Activated naive CD4-positive, alpha-beta T cell treated with anti-CD3 and anti-CD28 coated beads, Interleukin-2, amount 50 U/mL, for 16 hours (primary cell): Measurements from ENCODE around the gene PSME4.
"Not testable (repeated sequence)": the region's sequence is repeated elsewhere in the genome, so short reads cannot be mapped to it uniquely, and the experiment has no call there.

Experiments
- DNase-seq: peaks from one replicate; pipeline ENCODE4 v3.0.0-alpha.2; 2020

The PSME4 gene

DNA sequence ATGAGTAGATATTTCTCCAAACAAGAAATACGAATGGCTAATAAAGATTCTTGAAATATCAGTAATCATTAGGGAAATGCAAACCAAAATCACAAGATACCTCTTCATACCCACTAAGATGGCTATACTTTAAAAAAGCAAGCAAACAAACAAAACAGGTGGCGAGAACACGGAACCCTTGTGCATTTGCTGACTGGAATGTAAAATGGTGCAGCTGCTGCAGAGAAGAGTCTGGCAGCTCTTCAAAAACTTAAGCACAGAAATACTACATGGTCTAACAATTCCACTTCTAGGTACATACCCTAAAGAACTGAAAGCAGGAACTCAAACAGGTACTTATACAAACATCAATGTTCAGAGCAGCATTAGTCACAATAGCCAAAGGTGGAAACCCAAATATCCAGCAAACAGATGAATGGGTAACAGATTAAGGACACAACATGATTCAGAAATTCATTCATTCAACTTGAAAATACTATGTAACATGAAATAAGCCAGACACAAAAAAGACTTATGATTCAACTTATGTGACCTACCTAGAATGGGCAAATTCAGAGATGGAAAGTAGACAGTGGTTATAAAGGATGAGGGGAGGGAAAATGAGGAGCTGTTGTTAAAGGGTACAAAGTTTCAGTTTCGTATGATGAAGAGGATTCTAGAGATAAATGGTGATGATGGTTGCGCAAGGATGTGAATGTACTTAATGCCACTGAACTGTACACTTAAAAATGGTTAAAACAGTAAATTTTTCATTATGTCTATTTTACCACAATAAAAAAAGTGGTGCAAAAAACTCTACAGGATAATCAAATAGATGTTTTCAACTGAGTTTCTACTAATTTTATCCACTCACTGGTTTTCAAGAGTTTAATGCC is 84.2 kb downstream of the PSME4 start:
- no peak for DNase-seq

DNA sequence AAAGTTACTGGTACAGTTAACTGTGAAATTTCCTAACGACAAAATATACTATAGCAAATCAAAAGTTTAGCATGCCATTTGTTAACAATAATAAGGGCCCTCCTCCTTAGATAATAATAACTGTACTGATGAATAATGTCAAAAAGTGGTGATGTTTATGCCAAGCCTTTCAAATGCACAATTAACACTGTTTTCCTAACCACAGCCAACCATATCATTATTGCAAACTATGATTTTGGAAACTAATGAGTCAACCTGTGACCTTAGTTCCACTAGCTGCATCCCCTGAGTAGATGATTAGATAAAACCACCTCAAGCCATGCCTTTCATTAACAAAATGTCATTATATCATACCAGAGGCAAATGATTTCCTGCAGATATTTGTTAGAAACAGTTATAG is 85.9 kb downstream of the PSME4 start:
- DNase-seq: no peak

DNA sequence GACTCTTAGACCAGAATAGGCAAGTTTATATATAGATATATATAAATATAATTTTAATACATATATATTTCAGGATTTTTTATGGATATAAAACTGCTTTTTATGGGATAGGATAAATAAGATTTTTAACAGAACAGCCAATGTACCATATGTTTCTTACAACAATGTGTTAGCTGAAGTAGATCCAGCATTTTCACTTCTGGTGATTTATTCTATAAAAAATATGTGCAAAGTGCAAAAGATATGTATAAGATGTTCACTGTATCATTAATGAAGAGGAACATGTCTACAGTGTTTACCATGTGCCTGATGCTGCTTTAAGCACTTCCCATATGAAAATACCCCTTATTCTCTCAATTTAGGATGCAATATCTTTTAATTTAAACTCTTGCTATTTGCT is 88.8 kb downstream of the PSME4 start:
- no peak for DNase-seq

DNA sequence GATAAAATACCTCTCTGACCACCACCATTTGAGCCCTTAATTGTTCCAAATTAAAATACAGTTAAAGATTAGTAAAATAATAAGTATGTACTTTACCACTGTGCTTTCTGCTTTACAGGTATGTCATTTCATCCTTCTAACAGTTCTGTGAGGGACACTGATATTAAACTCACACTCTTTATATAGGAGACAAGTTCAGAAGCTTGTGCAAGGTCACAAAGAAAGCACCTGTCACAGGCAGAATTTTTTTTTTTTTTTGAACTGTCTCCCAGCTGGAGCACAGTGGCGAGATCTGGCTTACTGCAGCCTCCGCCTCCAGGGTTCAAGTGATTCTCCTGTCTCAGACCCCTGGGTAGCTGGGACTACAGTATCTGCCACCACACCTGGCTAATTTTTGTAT is 89.4 kb downstream of the PSME4 start:
- no peak for DNase-seq

DNA sequence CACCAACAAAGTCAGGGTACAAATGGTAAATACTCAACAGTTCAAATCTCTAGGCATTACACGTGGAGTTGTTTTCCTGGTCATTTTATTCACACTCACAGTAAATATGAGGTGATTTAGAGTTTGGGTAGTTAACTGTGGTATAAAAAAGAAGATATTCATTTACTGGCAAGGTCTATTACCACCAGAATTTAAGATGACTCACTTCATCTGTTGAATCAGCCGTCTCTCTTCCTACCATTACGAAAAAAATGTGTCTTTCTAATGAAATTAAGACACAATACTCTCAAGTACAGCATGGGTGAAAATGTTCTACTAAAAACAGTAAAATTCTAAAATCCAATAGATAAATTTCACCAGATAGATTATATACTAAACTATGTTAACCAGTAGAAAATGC is 90.0 kb downstream of the PSME4 start:
- no peak for DNase-seq

- DNase-seq: no peak
Measured at GRCh38 chr2:53877556-53877955, 93.2 kb downstream of the PSME4 start.

- DNase-seq: no peak
Measured at GRCh38 chr2:53877112-53877511, 93.7 kb downstream of the PSME4 start.

DNA sequence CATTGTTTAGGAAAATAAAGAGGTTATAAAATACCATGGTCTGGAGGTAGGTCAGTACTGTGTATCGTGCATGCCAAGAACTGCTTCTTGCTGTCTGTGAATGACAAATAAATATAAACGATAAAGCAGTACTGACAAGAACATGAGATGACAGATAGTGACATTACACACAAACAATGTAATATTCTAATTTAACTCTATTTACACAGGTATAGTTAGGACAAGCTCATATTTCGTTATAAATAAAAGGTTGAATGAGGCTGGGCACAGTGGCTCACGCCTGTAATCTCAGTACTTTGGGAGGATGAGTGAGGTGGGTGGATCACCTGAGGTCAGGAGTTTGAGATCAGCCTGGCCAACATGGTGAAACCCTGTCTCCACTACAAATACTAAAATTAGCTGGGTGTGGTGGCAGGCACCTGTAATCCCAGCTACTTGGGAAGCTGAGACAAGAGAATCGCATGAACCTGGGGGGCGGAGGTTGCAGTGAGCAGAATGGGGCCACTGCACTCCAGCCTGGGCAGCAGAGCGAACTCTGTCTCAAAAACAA is 96.3 kb downstream of the PSME4 start:
- DNase-seq: no peak

GRCh38 chr2:53867773-53868172 is 103.0 kb downstream of the PSME4 start:
- no peak for DNase-seq

DNA sequence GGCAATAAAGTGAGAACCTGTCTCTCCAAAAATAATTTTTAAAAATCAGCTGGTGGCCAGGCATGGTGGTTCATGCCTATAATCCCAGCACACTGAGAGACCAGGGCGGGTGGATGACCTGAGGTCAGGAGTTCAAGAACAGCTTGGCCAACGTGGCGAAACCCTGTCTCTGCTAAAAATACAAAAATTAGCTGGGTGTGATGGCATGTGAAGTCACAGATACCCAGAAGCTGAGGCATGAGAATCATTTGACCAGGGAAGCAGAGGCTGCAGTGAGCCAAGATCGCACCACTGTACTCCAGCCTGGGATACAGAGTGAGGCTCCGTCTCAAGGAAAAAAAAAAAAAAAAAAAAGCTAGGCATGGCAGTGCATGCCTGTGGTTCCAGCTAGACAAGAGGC is 103.6 kb downstream of the PSME4 start:
- no peak for DNase-seq

DNA sequence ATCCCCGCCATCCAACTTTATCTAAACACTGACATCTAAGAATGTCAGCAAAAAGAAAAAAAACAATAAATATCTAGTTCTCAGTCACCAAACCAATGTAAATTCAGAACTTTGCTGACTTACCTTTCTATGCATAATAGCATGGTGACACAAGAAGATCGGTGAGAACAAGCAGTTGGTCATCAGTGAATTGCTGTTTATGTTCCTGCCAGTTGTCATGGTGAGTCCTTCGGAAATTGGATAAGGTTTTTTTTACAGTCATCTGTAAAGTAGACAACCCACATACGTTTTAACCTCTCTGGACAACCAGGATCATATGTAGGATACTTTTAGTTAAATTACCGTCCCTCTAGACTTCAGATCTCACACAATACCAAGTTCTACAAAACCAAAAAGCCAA is 104.8 kb downstream of the PSME4 start:
- DNase-seq: no peak

- no peak for DNase-seq
Measured at GRCh38 chr2:53865264-53865663, 105.5 kb downstream of the PSME4 start.

GRCh38 chr2:53863538-53864227 is 107.1 kb downstream of the PSME4 start:
- no peak for DNase-seq

GRCh38 chr2:53861824-53862223 is 109.0 kb downstream of the PSME4 start:
- DNase-seq: no peak

DNA sequence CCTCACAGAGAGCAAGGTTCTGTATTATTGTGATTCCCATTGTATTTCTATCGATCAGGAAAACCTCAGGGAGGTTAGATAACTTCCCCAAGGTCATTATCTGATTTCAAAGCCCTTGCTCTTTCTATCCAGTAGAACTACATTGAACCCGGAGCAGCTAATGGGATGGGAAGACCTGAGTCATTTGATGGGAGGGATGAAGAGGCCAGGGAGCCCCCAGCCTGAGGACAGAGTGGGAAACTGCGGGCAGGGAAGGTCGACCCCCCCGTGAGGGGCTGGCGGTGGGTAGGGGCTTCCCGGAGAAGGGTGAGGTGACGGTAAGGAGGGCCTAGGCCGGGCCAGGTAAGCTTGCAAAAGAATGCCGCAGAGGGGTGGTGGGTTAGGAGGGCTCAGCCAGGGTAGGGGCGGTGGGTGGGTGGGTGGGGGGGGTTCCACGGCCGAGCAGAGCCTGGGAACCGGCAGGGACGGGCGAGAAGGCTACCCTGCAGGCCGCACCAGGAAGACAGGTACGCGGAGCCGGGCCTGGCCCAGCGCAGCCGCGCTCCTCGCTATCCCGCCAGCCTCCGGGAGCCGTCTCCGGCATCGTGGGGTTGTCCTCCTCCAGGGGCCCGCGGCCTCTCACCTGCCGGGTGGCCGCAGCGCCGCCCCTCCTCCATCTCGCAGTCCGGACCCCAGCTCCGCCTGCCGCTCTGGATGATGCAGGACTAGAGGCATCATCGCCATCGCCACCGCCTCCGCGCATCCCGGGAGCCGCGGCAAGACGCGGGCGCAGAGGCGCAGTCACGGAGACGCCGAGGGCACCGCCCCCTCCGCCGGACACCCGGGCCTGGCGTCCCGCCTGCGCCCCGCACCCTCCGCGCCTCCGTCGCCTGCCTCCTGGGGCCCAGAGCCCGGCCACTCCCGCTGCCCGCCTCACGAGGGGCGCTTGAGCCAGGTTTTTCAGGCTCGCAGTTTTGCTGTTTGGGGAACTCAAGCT is 111.3 kb downstream of the PSME4 start, which contains the start of gene GPR75:
GPR75 (minus strand) TSS at position 762 of the 976 bp plus-strand sequence. CDS start 5,211 bp downstream, outside the sequence.
- DNase-seq: no peak

GRCh38 chr2:53856272-53856671 is 114.5 kb downstream of the PSME4 start:
- DNase-seq: no peak

DNA sequence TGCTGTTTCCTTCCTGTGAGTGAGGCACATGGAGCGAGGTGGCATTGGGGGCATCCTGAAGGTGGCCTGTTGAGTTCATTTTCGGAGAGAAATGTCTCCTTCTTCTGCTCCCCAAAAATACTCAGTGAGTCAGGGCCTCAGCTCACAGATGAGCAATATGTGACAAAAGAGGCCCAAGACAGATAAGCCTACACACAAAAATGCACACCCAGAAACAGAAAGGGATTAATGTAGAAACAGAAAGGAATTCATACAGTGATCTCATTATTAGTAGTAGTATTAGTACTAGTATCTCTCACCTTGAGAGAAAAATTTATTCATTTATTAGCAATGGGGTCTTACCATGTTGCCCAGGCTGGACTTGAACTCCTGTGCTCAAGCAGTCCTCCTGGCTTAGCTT is 116.1 kb downstream of the PSME4 start:
- no peak for DNase-seq

DNA sequence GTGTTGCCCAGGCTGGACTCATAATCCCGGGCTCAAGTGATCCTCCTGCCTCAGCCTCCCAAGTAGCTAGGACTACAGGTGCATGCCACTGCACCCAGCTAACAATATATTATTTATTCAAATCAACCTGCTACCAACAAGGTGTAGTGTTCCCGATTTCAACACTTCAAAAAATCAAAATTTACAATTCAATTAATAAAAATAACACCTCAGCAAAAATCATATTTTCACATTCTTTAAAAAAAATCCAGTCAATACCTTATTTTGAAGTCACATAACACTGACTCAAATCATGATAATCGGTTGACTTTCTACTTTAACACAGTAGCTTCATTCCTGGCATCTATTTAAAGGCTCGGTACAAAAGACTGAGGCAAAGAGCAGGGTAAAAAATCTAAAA is 118.3 kb downstream of the PSME4 start:
- no peak for DNase-seq

DNA sequence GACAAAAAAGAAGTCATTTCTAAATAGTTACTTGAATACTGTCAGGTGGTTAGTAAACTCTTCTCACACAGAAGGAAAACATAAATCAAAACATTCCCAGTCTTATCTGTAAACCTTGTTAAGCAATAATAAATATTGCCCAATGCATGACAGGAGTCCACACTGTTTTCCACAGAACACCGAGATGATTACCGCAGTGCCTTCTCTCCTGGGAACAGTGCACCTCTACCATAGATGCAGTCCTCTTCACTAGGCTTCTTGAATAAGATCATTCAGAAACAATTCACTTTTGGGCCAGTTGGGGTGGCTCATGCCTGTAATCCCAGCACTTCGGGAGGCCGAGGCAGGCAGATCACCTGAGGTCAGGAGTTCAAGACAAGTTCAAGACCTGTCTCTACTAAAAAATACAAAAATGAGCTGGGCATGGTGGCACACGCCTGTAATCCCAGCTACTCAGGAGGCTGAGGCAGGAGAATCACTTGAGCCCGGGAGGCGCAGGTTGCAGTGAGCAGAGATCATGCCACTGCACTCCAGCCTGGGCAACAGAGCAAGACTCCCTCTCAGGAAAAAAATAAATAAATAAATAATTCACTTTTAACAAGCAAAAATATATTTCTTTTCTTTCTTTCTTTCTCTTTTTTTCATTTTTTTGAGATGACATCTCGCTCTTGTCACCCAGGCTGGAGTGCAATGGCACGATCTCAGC is 119.6 kb downstream of the PSME4 start:
- not testable (repeated sequence) for DNase-seq

- no peak for DNase-seq
Measured at GRCh38 chr2:53848062-53848461, 122.7 kb downstream of the PSME4 start.

DNA sequence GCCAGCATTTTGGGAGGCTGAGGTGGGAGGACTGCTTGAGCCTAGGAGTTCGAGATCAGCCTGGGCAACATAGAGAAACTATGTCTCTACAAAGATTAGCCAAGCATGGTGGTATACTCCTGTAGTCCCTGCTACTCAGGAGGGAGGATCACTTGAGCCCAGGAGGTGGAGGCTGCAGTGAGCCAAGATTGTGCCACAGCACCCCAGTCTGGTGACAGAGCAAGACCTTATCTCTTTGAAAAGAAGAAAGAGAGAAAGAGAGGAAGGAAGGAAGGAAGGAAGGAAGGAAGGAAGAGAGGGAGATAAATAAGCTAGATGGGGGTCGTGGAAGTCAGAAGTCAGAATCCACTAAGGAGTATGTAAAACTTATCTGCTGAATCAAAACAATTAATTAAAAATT is 127.2 kb downstream of the PSME4 start:
- DNase-seq: no peak

GRCh38 chr2:53842891-53843290 is 127.9 kb downstream of the PSME4 start:
- DNase-seq: no peak
